CD4-positive, alpha-beta T cell treated with Interleukin-4 for 4 hours (primary cell): ENCODE results near the gene THAP10.
"Not testable (repeated sequence)": the region's sequence is repeated elsewhere in the genome, so short reads cannot be mapped to it uniquely, and the experiment has no call there.

Experiments
- DNase-seq: peaks from one replicate; pipeline ENCODE4 v3.0.0-alpha.2; 2020

The THAP10 gene

DNA sequence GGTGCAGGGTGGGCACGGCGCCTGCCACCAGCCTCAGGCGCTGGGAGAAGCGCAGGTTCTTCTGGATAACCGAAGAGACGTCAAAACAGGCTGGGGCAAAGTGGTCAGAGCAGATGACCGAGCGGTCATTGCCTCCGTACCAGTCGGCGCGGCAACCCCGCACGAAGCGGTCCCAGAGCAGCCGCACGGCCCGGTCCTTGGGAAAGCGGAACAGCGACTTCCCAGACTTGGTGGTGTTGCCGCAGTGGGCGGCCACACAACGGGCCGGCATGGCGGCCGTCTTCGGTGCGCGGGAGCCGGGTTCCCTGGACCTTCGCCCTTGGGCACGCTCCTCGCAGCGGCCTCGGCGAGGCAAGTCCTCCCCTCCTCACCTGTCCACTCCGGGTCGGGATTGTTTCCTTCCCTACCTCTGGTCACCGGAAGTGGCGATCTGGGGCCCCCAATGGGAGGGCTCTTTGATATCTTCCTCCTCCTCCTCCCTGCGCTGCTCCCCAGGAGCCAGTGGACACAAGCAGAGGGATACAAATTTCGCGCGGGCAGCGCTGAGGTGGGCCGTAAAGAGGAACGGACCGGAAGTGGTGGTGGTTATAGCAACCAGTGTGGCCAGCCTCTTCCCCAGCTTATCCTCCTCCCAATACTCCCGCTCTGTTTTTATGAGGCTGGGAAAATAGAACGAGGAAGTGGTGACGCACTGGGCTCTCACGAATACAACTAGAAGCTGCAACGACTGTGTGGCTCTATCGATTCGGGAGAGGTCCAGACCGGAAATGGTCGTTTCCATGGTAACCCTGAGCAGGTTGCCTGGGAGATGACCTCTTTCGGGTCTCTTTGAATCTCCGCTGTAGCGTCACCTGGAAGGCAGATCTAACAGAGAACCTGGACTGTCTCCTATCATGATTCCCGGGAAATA is at the start of gene THAP10, which contains the start of gene LRRC49:
Gene THAP10, minus strand, starts transcription at position 432 of the 910 bp plus-strand sequence. Its CDS starts 161 bp downstream, at position 271.
Gene LRRC49, plus strand, starts transcription at position 825 of the 910 bp plus-strand sequence. Its CDS starts 69 bp downstream, at position 894.
- DNase-seq, result peak; percentile 33

DNA sequence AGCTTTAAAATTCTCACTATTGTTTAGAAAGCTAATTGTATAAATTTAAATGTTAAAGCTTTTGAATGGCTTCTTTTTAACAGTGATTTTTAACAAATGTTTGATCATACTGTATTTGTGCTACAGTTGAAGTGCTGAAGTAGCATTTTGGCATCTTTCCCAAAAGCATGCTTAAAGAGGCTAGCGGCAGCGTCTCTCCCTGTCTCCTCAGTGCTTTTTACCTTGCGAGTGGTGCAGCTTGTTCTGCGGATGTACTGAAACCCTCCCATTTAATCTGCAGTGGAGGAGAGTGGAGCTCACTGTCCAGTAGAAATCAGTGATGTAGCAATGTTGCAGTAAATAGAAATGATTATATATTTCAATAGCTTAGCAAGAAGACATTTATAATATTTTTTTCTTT is 44.1 kb upstream of the THAP10 start:
- no peak for DNase-seq

- DNase-seq, result no peak
Measured at GRCh38 chr15:70935631-70936030, 43.4 kb upstream of the THAP10 start.

GRCh38 chr15:70933411-70933810 is 41.2 kb upstream of the THAP10 start:
- DNase-seq, result no peak

DNA sequence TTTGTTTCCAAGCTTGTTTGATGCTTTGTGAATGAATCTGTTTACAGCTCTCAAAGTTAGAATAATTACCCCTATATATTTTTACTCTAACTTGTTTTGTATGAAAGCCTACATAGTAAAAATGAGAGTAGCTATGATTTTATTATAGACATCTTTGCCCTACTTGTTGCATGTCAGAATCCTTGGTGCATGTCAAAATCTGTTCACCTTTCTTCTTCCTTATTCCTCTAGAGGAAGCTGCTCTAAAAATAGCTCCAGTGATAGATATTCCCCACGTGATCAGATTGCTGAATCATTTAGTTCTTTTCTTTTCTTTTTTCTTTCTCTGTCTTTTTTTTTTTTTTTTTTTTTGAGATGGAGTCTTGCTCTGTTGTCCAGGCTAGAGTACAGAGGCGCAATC is 40.2 kb upstream of the THAP10 start:
- DNase-seq, result no peak

GRCh38 chr15:70931821-70932220 is 39.6 kb upstream of the THAP10 start:
- DNase-seq, result no peak

- not testable (repeated sequence) for DNase-seq
Measured at GRCh38 chr15:70926914-70927313, 34.7 kb upstream of the THAP10 start.

GRCh38 chr15:70923311-70924080 is 31.3 kb upstream of the THAP10 start:
- no peak for DNase-seq

- no peak for DNase-seq
Measured at GRCh38 chr15:70922119-70922518, 29.9 kb upstream of the THAP10 start.

GRCh38 chr15:70920981-70921696 is 28.9 kb upstream of the THAP10 start:
- no peak for DNase-seq

DNA sequence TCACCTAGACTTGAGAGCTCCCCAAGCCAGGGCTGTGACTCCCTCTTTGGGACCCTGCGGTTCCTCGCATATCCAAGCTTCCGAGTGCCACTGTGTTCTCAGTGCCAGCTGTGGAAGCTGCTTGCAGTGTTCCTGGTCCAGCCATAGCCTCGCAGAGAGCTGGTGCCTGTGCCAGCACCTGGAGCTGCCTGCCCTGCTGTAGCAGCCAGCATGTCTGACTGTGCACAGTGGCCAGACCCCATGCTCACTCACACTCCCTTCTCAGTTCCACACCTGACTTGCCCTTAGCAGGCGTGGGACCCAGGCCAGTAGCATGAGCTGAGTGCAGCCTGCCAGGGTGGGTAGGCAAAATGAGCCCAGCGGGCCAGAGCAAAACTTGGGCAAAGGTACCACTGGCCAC is 25.7 kb upstream of the THAP10 start:
- no peak for DNase-seq

DNA sequence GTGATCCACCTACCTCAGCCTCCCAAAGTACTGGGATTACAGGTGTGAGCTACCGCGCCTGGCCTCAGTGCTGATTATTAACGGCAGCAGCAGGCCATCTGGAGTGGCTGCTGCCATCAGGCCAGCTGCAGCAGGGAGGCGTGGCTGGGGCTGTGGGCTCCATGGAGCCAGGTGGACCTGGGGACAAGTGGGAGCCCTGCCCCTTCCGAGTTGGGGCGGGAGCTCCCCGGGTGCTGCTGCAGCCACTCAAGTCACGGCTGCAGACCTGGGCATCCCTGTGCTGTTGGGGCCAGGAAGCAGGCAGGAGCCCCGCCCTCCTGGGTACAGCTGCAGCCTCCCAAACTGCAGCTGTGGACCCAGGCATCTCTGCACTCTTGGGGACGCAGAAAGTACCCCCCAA is 24.3 kb upstream of the THAP10 start:
- no peak for DNase-seq

DNA sequence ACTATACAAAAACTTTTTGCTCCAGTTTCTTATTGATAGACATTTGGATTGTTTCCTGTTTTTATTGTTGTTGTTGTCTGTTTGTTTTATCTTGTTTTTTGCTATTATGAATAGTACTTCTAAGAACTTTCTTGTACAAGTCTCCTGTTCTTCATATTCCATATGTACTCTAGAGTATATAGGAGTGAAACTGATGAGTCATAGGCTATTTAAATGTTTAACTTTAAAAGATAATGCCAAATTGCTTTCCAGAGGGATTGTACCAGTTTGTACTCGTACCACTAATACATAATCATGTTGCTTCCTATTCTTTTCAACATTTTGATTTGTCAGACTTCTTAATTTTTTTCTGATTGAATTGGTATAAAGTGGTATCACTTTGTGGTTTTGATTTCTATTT is 20.0 kb upstream of the THAP10 start:
- no peak for DNase-seq

GRCh38 chr15:70910958-70911357 is 18.7 kb upstream of the THAP10 start:
- DNase-seq, result no peak

DNA sequence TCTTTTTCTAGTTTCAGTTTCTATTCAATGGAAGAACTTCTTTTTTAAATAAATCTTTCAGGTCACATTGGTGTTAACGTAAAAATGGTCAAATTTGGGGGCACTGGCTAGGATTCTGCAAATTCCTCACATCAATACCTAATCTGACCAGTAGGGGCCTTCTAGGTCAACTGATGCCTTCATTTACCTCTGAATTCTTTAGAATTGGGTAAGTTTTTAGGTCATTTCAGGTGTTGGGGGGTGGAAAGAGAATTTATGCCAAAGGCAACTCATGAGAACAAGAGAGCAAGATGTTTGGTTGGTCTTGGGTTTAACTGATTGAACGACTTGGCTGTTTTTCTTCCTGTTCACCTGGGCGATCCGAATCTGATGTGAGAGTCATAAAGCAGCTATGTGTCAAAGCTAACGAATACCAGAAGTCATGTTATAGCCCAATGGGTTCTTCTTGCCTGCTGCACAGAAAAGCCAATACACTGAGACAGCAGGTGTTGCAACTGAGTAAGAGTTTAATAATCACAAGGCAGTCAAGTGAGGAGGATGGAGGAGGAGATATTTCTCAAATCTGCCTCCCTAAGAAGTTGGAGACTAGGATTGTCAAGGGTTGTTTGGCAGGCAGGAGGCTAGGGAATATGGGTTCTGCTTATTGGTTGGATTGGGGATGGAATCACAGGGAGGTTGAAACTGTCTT is 15.7 kb upstream of the THAP10 start:
- no peak for DNase-seq

DNA sequence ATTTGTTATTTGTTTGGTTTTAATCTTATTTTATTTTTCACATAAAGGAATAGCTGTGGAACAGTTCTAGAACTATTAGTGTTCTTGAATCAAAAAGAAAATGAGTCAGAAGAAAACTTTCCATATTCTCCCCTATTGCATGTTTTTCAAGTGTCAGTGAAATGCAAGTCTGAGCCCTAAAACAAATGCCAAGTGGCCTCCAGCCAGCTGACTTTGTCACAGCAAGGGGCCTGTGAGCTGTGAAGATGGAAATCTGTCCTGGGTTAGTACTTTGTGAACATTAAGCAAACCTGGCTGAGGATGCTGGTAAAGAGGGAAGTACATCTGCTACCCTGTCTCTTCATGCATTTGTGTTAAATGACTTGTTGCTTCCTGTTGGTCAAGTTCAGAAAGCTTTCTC is 14.6 kb upstream of the THAP10 start:
- no peak for DNase-seq

- no peak for DNase-seq
Measured at GRCh38 chr15:70902107-70902506, 9.9 kb upstream of the THAP10 start.

DNA sequence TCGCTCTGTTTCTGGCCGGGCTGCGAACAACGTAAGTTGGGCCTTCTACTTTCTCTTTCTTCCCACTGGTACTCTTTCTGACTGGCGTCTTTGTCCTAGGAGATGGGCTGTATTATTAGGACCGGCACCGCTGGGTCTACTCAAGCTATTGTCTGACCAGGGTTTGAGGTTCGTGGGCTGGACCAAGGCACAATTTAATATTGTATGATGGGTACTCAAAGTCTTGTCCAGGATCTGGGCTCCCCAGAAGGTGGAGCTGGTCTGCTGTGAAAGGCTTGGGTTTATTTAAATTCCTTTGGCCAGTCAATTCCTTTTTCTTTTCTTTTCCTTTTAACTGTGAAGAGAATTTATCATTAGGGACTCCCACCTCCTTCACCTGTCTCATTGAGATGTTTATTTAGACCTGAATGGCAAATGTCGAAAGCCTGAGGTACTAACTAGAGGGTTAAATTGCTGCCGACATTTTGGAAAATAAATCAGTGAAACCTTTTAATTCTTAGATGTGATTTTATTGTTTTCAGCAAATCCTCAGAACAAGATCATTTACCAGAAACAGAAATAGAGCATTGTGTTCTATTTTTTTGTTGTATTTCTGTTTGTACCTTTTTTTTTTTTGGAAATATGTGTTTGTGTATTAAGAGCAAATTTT is 803 bp upstream of the THAP10 start:
- no peak for DNase-seq

GRCh38 chr15:70882361-70882760 is 9.9 kb downstream of the THAP10 start:
- DNase-seq, result no peak

DNA sequence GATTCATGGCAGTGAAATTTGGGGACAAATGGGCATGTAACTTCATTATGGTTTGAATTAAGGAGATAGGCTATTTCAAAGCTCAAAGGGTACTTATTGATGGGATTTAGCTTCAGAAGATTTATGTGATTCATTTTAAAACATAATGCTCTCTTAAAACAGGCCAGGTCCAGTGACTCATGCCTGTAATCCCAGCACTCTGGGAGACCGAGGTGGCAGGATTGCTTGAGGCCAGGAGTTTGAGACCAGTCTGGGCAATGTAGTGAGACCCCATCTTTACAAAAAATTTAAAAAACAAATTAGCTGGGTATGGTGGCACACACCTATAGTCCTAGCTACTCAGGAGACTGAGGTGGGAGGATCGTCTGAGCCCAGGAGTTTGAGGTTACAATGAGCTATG is 11.5 kb downstream of the THAP10 start:
- DNase-seq, result no peak

GRCh38 chr15:70879401-70879800 is 12.8 kb downstream of the THAP10 start:
- DNase-seq, result no peak

GRCh38 chr15:70876683-70877082 is 15.6 kb downstream of the THAP10 start:
- no peak for DNase-seq
